Measurements from ENCODE around the gene ODAD2.

Gene ODAD2

DNA sequence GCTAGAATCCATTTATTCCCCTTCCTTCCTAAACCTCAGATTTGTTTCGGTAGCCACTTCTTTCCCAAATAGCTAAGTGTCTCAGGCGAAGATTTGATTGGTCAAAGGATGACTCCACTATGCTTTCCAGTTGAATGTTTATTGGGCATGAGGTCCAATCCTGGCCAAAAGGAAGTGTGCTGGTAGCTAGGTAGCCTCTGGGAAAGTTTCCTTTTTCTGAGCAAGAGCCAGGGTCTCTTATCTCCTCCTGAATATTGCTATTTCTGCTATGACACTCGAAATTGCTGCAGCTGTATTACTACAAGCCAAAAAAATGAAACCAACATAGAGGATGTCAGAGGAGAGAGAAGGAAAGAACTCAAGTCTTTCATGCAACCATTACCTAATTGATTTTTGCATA lies 199.8 kb downstream of the ODAD2 start:
- CTCF ChIA-PET = interaction anchor here (0.6 to 1.0 kb wide), 2 partner anchors 10 to 85 kb away, joined by 3 read pairs; no protein-coding TSS in a partner anchor
- Histone ChIP-seq H3K36me3 (ENCODE audit: control insufficient read depth in 2 of 2, insufficient read depth in 1 of 2, low read length in 2 of 2) (no peaks in the 10 kb centered on the region), H3K4me1 (ENCODE audit: control insufficient read depth, insufficient read depth, low read length) (no peaks in the 10 kb centered on the region), H3K27ac (ENCODE audit: extremely low read depth, low read depth, low read length) (no peak overlapping the region), H3K4me3 (ENCODE audit: low read depth, low read length) (no peak overlapping the region), H3K9me3 (ENCODE audit: control insufficient read depth, insufficient read depth, low read depth, low read length) (no peaks in the 10 kb centered on the region)
- POLR2A ChIA-PET = no interaction called here
- TF ChIP-seq ZNF16 (tag by site-specific recombination; IDR thresholded peaks at IDR 0.05; ENCODE audit: low read depth) (no peak), ZNF398 (tag by site-specific recombination; IDR thresholded peaks at IDR 0.05) (no peak), ZNF510 (tag by site-specific recombination; IDR thresholded peaks at IDR 0.05; ENCODE audit: insufficient replicate concordance) (no peak), ZEB2 (tag by site-specific recombination; IDR thresholded peaks at IDR 0.05) (no peak), ZBTB20 (tag by site-specific recombination; IDR thresholded peaks at IDR 0.05) (no peak), ZNF114 (tag by site-specific recombination; IDR thresholded peaks at IDR 0.05) (no peak), ZNF121 (tag by site-specific recombination; IDR thresholded peaks at IDR 0.05) (no peak), ZFP69B (tag by site-specific recombination; IDR thresholded peaks at IDR 0.05) (no peak), IKZF3 (tag by site-specific recombination; IDR thresholded peaks at IDR 0.05) (no peak), GLI2 (tag by site-specific recombination; IDR thresholded peaks at IDR 0.05; ENCODE audit: borderline replicate concordance, low read depth) (no peak), ZNF221 (tag by site-specific recombination; IDR thresholded peaks at IDR 0.05; ENCODE audit: borderline replicate concordance) (no peak), ZNF777 (tag by site-specific recombination; IDR thresholded peaks at IDR 0.05; ENCODE audit: borderline replicate concordance) (no peak), ZNF174 (tag by site-specific recombination; IDR thresholded peaks at IDR 0.05) (no peak)
- TF ChIP-seq, protein P1, sequence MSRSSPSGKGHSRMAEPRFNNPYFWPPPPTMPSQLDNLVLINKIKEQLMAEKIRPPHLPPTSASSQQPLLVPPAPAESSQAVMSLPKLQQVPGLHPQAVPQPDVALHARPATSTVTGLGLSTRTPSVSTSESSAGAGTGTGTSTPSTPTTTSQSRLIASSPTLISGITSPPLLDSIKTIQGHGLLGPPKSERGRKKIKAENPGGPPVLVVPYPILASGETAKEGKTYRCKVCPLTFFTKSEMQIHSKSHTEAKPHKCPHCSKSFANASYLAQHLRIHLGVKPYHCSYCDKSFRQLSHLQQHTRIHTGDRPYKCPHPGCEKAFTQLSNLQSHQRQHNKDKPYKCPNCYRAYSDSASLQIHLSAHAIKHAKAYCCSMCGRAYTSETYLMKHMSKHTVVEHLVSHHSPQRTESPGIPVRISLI (tag by site-specific recombination; IDR thresholded peaks at IDR 0.05) = no peak
- TF ChIP-seq, protein P2, sequence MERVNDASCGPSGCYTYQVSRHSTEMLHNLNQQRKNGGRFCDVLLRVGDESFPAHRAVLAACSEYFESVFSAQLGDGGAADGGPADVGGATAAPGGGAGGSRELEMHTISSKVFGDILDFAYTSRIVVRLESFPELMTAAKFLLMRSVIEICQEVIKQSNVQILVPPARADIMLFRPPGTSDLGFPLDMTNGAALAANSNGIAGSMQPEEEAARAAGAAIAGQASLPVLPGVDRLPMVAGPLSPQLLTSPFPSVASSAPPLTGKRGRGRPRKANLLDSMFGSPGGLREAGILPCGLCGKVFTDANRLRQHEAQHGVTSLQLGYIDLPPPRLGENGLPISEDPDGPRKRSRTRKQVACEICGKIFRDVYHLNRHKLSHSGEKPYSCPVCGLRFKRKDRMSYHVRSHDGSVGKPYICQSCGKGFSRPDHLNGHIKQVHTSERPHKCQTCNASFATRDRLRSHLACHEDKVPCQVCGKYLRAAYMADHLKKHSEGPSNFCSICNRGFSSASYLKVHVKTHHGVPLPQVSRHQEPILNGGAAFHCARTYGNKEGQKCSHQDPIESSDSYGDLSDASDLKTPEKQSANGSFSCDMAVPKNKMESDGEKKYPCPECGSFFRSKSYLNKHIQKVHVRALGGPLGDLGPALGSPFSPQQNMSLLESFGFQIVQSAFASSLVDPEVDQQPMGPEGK (tag by site-specific recombination; IDR thresholded peaks at IDR 0.05) = no peak
- TF ChIP-seq, protein P3, sequence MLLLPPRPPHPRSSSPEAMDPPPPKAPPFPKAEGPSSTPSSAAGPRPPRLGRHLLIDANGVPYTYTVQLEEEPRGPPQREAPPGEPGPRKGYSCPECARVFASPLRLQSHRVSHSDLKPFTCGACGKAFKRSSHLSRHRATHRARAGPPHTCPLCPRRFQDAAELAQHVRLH (tag by site-specific recombination; IDR thresholded peaks at IDR 0.05) = no peak

DNA sequence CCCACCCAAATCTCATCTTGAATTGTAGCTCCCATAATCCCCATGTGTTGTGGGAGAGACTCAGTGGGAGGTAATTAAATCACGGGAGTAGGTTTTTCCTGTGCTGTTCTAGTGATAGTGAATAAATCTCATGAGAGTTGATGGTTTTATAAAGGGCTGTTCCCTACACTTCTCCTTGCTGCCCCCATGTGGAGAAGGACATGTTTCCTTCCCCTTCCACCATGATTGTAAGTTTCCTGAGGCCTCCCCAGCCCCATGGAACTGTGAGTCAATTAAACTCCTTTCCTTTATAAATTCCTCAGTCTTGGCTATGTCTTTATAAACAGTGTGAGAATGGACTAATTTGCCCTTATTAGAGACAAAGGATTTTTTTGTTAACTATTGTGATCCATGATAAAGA lies 204.7 kb downstream of the ODAD2 start:
- POLR2A ChIA-PET = no interaction called here

More for the DNA sequence above, 204.7 kb downstream of the ODAD2 start:
- TF ChIP-seq OVOL3 (tag by site-specific recombination; IDR thresholded peaks at IDR 0.05) = no peak
- TF ChIP-seq ZNF394 (tag by site-specific recombination; IDR thresholded peaks at IDR 0.05; ENCODE audit: borderline replicate concordance) = no peak
- TF ChIP-seq ZNF48 (tag by site-specific recombination; IDR thresholded peaks at IDR 0.05) = no peak
- no peak for TF ChIP-seq SP3 (tag by site-specific recombination; IDR thresholded peaks at IDR 0.05)
- no peak for TF ChIP-seq KLF1 (tag by site-specific recombination; IDR thresholded peaks at IDR 0.05)
- TF ChIP-seq ZFHX2 (tag by site-specific recombination; conservative IDR thresholded peaks at IDR 0.05) = no peak
- no peak for TF ChIP-seq ZSCAN16 (tag by site-specific recombination; IDR thresholded peaks at IDR 0.05)
- TF ChIP-seq, protein P4, sequence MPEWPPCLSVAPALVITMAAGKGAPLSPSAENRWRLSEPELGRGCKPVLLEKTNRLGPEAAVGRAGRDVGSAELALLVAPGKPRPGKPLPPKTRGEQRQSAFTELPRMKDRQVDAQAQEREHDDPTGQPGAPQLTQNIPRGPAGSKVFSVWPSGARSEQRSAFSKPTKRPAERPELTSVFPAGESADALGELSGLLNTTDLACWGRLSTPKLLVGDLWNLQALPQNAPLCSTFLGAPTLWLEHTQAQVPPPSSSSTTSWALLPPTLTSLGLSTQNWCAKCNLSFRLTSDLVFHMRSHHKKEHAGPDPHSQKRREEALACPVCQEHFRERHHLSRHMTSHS (tag by site-specific recombination; IDR thresholded peaks at IDR 0.05) = no peak
- TF ChIP-seq ZNF561 (tag by site-specific recombination; IDR thresholded peaks at IDR 0.05; ENCODE audit: borderline replicate concordance) = no peak
- no peak for TF ChIP-seq KLF9 (tag by site-specific recombination; IDR thresholded peaks at IDR 0.05; ENCODE audit: low read depth)
- TF ChIP-seq ZNF175 (tag by site-specific recombination; IDR thresholded peaks at IDR 0.05) = no peak
- no peak for TF ChIP-seq ZNF596 (tag by site-specific recombination; IDR thresholded peaks at IDR 0.05)
- TF ChIP-seq KLF7 (tag by site-specific recombination; IDR thresholded peaks at IDR 0.05; ENCODE audit: borderline replicate concordance) = no peak
- no peaks in the 10 kb centered on the region for H3K9me3 ChIP-seq (ENCODE audit: control insufficient read depth, insufficient read depth, low read depth, low read length)
- H3K4me3 ChIP-seq (ENCODE audit: low read depth, low read length) = no peak overlapping the region
- H3K4me1 ChIP-seq (ENCODE audit: control insufficient read depth, insufficient read depth, low read length) = no peaks in the 10 kb centered on the region
- H3K36me3 ChIP-seq (ENCODE audit: control insufficient read depth in 2 of 2, insufficient read depth in 1 of 2, low read length in 2 of 2) = no peaks in the 10 kb centered on the region
- H3K27ac ChIP-seq (ENCODE audit: extremely low read depth, low read depth, low read length) = no peak overlapping the region
- CTCF ChIA-PET = interaction anchor here (0.6 to 0.9 kb wide), 2 partner anchors 141 to 269 kb away, joined by 3 read pairs; no protein-coding TSS in a partner anchor

Measured in HEK293 (cell line).